B cell (primary cell): Measurements from ENCODE around the gene TNFAIP8L2. TPM values are rescaled to one million over a fixed set of nuclear protein-coding genes. Genes with fewer than 3 reads are reported as not detected.
"Not testable (repeated sequence)": the region's sequence is repeated elsewhere in the genome, so short reads cannot be mapped to it uniquely, and the experiment has no call there.

Experiments
- ATAC-seq: fragments of 200-7000 bp; cut with Tn5 transposase; one replicate; pipeline ENCODE4 v1.10.0; 2021; ENCODE audit warnings: low read depth, mild to moderate bottlenecking, moderate number of reproducible peaks, moderate library complexity
- CTCF ChIA-PET: fragments of 350-600 bp; sonication (Branson Sonifier 250); formaldehyde crosslinking; loops from one replicate; lab custom pipeline; 2021; ENCODE audit warnings: antibody characterized with exemption, inconsistent platforms; lab: Charles Lee
- POLR2A ChIA-PET: fragments of 350-600 bp; sonication (Branson Sonifier 250); formaldehyde crosslinking; loops from one replicate; lab custom pipeline; 2021; ENCODE audit warnings: antibody characterized with exemption; lab: Charles Lee
- DNase-seq: peaks from one replicate; pipeline ENCODE4 v3.0.0; 2013
- H2AFZ ChIP-seq: 2 replicates; pipeline ENCODE4 v1.6.1; 2012; ENCODE audit warnings: mild to moderate bottlenecking, low read depth, low read length; ENCODE audit not compliant: insufficient read depth, poor library complexity, severe bottlenecking
- H3K27ac ChIP-seq, 2 donors: 1 replicate in 1 of 2; 2 replicates in 1 of 2; pipeline ENCODE4 v1.5.1; 2012 to 2013; ENCODE audit warnings: low read length in 2 of 2, mild to moderate bottlenecking in 2 of 2, moderate library complexity in 1 of 2
- H3K27me3 ChIP-seq, 4 experiments: fragments of 200-600 bp in 1 of 4; sonication (generic) in 1 of 4; replicated peaks in 1 of 4; 1 replicate in 2 of 4; 2 replicates in 2 of 4; pipeline versions ENCODE4 v1.6.1 to v1.7.0; 2013 to 2016; ENCODE audit warnings: low read length in 3 of 4, mild to moderate bottlenecking in 2 of 4, mixed read lengths in 1 of 4, moderate library complexity in 1 of 4; ENCODE audit not compliant: insufficient read depth in 4 of 4, control insufficient read depth in 3 of 4; ENCODE audit errors: control extremely low read depth in 1 of 4
- H3K36me3 ChIP-seq, 2 experiments: replicated peaks in 1 of 2; 1 replicate in 1 of 2; 2 replicates in 1 of 2; pipeline versions ENCODE4 v1.6.1 to v1.7.1; 2013; ENCODE audit warnings: low read length in 1 of 2; ENCODE audit not compliant: insufficient read depth in 2 of 2, control insufficient read depth in 1 of 2; ENCODE audit errors: control extremely low read depth in 1 of 2, extremely low read depth in 1 of 2
- H3K4me1 ChIP-seq, 2 donors: fragments of 200-600 bp in 1 of 2; sonication (generic) in 1 of 2; 1 replicate in 1 of 2; 2 replicates in 1 of 2; pipeline versions ENCODE4 v1.5.1 to v1.6.1; 2013 to 2017; ENCODE audit warnings: low read length in 2 of 2; ENCODE audit not compliant: control insufficient read depth in 2 of 2, insufficient read depth in 2 of 2
- H3K4me2 ChIP-seq: replicated peaks from 2 replicates; pipeline ENCODE3; 2012; ENCODE audit warnings: mild to moderate bottlenecking, low read depth, low read length; ENCODE audit not compliant: poor library complexity, severe bottlenecking
- H3K4me3 ChIP-seq, 5 experiments: fragments of 200-600 bp in 1 of 5; sonication (generic) in 1 of 5; 1 replicate in 3 of 5; 2 replicates in 2 of 5; pipeline versions ENCODE4 v1.5.1 to v1.7.0; 2011 to 2016; ENCODE audit warnings: low read length in 4 of 5, mild to moderate bottlenecking in 4 of 5, low read depth in 2 of 5, control low read depth in 1 of 5, moderate library complexity in 1 of 5; ENCODE audit not compliant: insufficient read depth in 1 of 5; ENCODE audit errors: control extremely low read depth in 1 of 5, extremely low read depth in 1 of 5
- H3K79me2 ChIP-seq: fragments of 200-600 bp; sonication (generic); one replicate; pipeline ENCODE4 v1.6.0; 2016; ENCODE audit warnings: low read length; ENCODE audit not compliant: control insufficient read depth, insufficient read depth
- H3K9ac ChIP-seq: fragments of 200-600 bp; sonication (generic); 2 replicates; pipeline ENCODE4 v1.6.1; 2017; ENCODE audit warnings: mild to moderate bottlenecking, low read length, moderate library complexity
- H3K9me3 ChIP-seq, 3 donors: one replicate each; pipeline versions ENCODE4 v1.6.1 to v1.7.1; 2013; ENCODE audit warnings: low read length in 2 of 3; ENCODE audit not compliant: control insufficient read depth in 2 of 3, insufficient read depth in 1 of 3; ENCODE audit errors: control extremely low read depth in 1 of 3
- H4K20me1 ChIP-seq: 2 replicates; pipeline ENCODE4 v1.6.0; 2012; ENCODE audit warnings: mild to moderate bottlenecking, low read length; ENCODE audit not compliant: insufficient read depth, control insufficient read depth, poor library complexity, severe bottlenecking
- H3K27ac Mint-ChIP-seq: one replicate; pipeline ENCODE4 v1.8.0; 2021; ENCODE audit warnings: mixed read lengths
- H3K27me3 Mint-ChIP-seq: one replicate; pipeline ENCODE4 v1.8.0; 2021; ENCODE audit warnings: mixed read lengths
- H3K4me1 Mint-ChIP-seq: one replicate; pipeline ENCODE4 v1.8.0; 2021; ENCODE audit warnings: mixed read lengths
- H3K4me3 Mint-ChIP-seq: one replicate; pipeline ENCODE4 v1.8.0; 2021; ENCODE audit warnings: mixed read lengths
- H3K9me3 Mint-ChIP-seq: one replicate; pipeline ENCODE4 v1.8.0; 2022; ENCODE audit warnings: mixed read lengths; ENCODE audit not compliant: insufficient read depth
- EZH2 ChIP-seq: IDR thresholded peaks from 2 replicates; pipeline ENCODE4 v1.6.1; 2012; ENCODE audit warnings: borderline replicate concordance, low read depth, mild to moderate bottlenecking, moderate library complexity, low read length; ENCODE audit not compliant: insufficient read depth, poor library complexity, severe bottlenecking
- WGBS: methylation state at CpG from one replicate; pipeline ENCODE4 v1.1.5; 2013; ENCODE audit warnings: missing lambda C conversion rate; ENCODE audit not compliant: insufficient coverage; 5-methylcytosine and 5-hydroxymethylcytosine counted together
- intact Hi-C: fragments of 100-400 bp; cut with micrococcal nuclease; formaldehyde crosslinking; loops from one replicate; pipeline ENCODE4 v1.10.0; 2022
- polyA plus RNA-seq: library from polyadenylated mRNA; depleted of rRNA; stranded (reverse); fragments of >200 nt; gene quantifications from 2 replicates; pipeline ENCODE4 v1.2.3, GENCODE V29; 2012
- total RNA-seq, 2 donors: library from RNA; stranded (reverse); fragments of 120-200 nt in 1 of 2; gene quantifications; 1 replicate in 1 of 2; 2 replicates in 1 of 2; pipeline versions ENCODE4 v1.2.3 to v1.2.4, GENCODE V29; 2013 to 2022
- TF ChIP-seq, protein P1 (sequence below): fragments of 200-600 bp; IDR thresholded peaks from one replicate; pipeline ENCODE4 v1.8.0; 2022; ENCODE audit warnings: antibody characterized with exemption, mild to moderate bottlenecking

TNFAIP8L2 gene
- total and polyA plus RNA-seq, 2 donors (not counting 1 experiment from before 2014, with no cell fraction given), result 9.1 to 14.9 TPM

DNA sequence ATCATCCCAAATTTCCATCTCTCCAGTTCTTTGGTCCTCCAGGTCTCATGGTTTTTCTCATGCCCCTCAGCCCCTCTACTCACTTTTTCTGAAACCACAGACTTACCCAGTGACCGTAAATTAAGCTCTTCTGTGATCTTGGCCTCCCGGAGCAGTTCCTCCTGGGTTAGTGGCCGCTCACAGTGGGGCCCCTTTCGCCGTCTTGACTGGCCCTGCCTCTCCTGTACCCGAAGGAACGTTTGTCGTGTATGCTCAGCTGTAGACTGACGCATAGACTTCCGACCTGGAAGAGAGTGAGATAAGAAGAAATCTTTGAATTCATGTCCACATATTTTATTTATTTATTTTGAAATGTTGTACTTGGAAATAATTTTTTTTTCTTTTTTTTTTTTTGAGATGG is 27.8 kb downstream of the TNFAIP8L2 start:
- intact Hi-C loops, result no loop called here
- POLR2A ChIA-PET, result no interaction called here
- H3K27ac Mint-ChIP-seq, result no peak overlapping the region

GRCh38 chr1:151187205-151187604 is 30.8 kb downstream of the TNFAIP8L2 start:
- ATAC-seq (no peak), DNase-seq (no peak)
- CTCF ChIA-PET, result interaction anchor here (1.0 kb wide), 1 partner anchor 12 kb away, joined by 4 read pairs; no protein-coding TSS in a partner anchor
- peaks cover 13 to 22% of the 10 kb centered on the region in 2 donors for H3K4me1 ChIP-seq
- H3K9me3 ChIP-seq, result no peaks in the 10 kb centered on the region
- POLR2A ChIA-PET, result interaction anchor here (0.7 kb wide), 1 partner anchor 122 kb away, joined by 4 read pairs; no protein-coding TSS in a partner anchor
- H3K36me3 ChIP-seq, result peaks cover 9 to 29% of the 10 kb centered on the region in 2 experiments
- peaks cover 26% of the 10 kb centered on the region for H3K4me1 Mint-ChIP-seq
- intact Hi-C loops, result no loop called here
- H3K27ac ChIP-seq, result no peak overlapping the region
- no peak overlapping the region for H3K4me3 ChIP-seq
- H2AFZ ChIP-seq, result no peak overlapping the region
- H3K27ac Mint-ChIP-seq, result no peak overlapping the region
- no peaks in the 10 kb centered on the region for H3K27me3 ChIP-seq
- H3K4me3 Mint-ChIP-seq, result no peak overlapping the region
- H3K4me2 ChIP-seq, result no peak overlapping the region
- TF ChIP-seq, protein P1, sequence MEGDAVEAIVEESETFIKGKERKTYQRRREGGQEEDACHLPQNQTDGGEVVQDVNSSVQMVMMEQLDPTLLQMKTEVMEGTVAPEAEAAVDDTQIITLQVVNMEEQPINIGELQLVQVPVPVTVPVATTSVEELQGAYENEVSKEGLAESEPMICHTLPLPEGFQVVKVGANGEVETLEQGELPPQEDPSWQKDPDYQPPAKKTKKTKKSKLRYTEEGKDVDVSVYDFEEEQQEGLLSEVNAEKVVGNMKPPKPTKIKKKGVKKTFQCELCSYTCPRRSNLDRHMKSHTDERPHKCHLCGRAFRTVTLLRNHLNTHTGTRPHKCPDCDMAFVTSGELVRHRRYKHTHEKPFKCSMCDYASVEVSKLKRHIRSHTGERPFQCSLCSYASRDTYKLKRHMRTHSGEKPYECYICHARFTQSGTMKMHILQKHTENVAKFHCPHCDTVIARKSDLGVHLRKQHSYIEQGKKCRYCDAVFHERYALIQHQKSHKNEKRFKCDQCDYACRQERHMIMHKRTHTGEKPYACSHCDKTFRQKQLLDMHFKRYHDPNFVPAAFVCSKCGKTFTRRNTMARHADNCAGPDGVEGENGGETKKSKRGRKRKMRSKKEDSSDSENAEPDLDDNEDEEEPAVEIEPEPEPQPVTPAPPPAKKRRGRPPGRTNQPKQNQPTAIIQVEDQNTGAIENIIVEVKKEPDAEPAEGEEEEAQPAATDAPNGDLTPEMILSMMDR, result no peak
- no peak for TF ChIP-seq EZH2
- peaks cover 32% of the 10 kb centered on the region for H3K79me2 ChIP-seq
- no peaks in the 10 kb centered on the region for H3K27me3 Mint-ChIP-seq
- H3K9me3 Mint-ChIP-seq, result no peaks in the 10 kb centered on the region
- WGBS, result no CpG with 5 or more reads among the region's 1 CpG
- H3K9ac ChIP-seq, result no peak overlapping the region
- no peaks in the 10 kb centered on the region for H4K20me1 ChIP-seq

More for the DNA sequence above, 27.8 kb downstream of the TNFAIP8L2 start:
- H3K27me3 Mint-ChIP-seq, result no peaks in the 10 kb centered on the region
- Histone ChIP-seq H3K9me3 (no peaks in the 10 kb centered on the region), H3K4me1 (peaks cover 10 to 11% of the 10 kb centered on the region in 2 donors), H4K20me1 (no peaks in the 10 kb centered on the region), H3K4me3 (no peak overlapping the region), H3K27me3 (no peaks in the 10 kb centered on the region), H3K79me2 (peaks cover 19% of the 10 kb centered on the region), H3K9ac (no peak overlapping the region), H3K4me2 (no peak overlapping the region), H3K36me3 (peaks cover 15 to 41% of the 10 kb centered on the region in 2 experiments), H2AFZ (no peak overlapping the region), H3K27ac (no peak overlapping the region)
- WGBS, result 100% methylated on average over 2 of the region's 10 CpGs
- CTCF ChIA-PET, result interaction anchor here (0.6 kb wide), 1 partner anchor 84 kb away, joined by 4 read pairs; no protein-coding TSS in a partner anchor
- TF ChIP-seq, protein P1, result no peak
- no peak for TF ChIP-seq EZH2
- DNase-seq (no peak), ATAC-seq (no peak)
- peaks cover 14% of the 10 kb centered on the region for H3K4me1 Mint-ChIP-seq
- no peak overlapping the region for H3K4me3 Mint-ChIP-seq
- no peaks in the 10 kb centered on the region for H3K9me3 Mint-ChIP-seq

- WGBS, result 83% methylated on average over 5 of the region's 8 CpGs
- Histone ChIP-seq H3K4me3 (peak overlapping the region in 3 of 5 experiments; percentile 74 to 92 (median 91)), H3K36me3 (peaks cover 6 to 16% of the 10 kb centered on the region in 2 experiments), H3K79me2 (peaks cover 32% of the 10 kb centered on the region), H3K4me1 (peaks cover 13 to 22% of the 10 kb centered on the region in 2 donors), H3K4me2 (peak overlapping the region; percentile 81), H3K9ac (peak overlapping the region; percentile 89)
- H3K9me3 ChIP-seq, H3K27ac Mint-ChIP-seq, DNase-seq, intact Hi-C loops, H3K27me3 Mint-ChIP-seq, H4K20me1 ChIP-seq, H2AFZ ChIP-seq, H3K27me3 ChIP-seq, ATAC-seq, POLR2A ChIA-PET, H3K27ac ChIP-seq, H3K9me3 Mint-ChIP-seq: not testable (repeated sequence)
- CTCF ChIA-PET, result interaction anchor here (1.5 kb wide), 1 partner anchor 139 kb away, joined by 3 read pairs; the partner anchor contains the start of gene PI4KB
- peaks cover 26% of the 10 kb centered on the region for H3K4me1 Mint-ChIP-seq
- H3K4me3 Mint-ChIP-seq, result peak overlapping the region; percentile 96
Measured at GRCh38 chr1:151188667-151189066, 32.2 kb downstream of the TNFAIP8L2 start.
